ENCODE results near the gene CSF1. TPM values are rescaled to one million over a fixed set of nuclear protein-coding genes. Genes with fewer than 3 reads are reported as not detected.
A peak's percentile ranks its signal among the peaks of the same experiment; 100 is the strongest.

CSF1 gene
- total and polyA plus RNA-seq, 2 of the 13 experiments (the other 11 are each of a cell fraction or from before 2014, with no cell fraction given): 4.6 to 13.3 TPM

DNA sequence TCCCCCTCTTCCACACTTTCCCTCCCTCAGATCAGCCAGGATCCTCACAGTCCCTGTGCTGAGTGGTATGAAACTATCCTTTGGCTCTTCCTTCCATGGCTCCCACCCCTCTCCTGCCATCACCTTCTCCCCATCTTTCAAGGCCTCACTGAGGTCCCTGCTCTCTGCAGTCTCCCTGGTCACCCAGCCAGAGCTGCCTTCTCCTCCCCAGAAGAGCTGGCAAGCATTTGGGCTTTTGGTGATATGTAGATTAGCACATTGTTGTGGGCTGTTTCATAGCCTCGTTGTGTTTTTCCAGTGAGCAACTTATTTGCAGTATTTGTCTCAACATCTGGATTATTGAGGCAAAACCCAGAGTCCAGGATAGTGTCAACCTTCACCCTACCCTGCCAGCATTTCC is 2.2 kb downstream of the CSF1 start (continued):
- TF ChIP-seq, protein P1, sequence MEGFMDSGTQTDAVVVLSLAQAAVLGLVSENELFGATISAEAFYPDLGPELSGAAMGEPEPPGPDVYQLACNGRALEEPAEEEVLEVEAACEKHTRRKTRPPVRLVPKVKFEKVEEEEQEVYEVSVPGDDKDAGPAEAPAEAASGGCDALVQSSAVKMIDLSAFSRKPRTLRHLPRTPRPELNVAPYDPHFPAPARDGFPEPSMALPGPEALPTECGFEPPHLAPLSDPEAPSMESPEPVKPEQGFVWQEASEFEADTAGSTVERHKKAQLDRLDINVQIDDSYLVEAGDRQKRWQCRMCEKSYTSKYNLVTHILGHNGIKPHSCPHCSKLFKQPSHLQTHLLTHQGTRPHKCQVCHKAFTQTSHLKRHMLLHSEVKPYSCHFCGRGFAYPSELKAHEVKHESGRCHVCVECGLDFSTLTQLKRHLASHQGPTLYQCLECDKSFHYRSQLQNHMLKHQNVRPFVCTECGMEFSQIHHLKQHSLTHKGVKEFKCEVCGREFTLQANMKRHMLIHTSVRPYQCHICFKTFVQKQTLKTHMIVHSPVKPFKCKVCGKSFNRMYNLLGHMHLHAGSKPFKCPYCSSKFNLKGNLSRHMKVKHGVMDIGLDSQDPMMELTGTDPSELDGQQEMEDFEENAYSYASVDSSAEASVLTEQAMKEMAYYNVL (CRISPR knock-in tag; IDR thresholded peaks at IDR 0.05; ENCODE audit: borderline replicate concordance): no peak
- TF ChIP-seq ARHGAP35 (CRISPR knock-in tag; IDR thresholded peaks at IDR 0.05; ENCODE audit: borderline replicate concordance): no peak
- no peak for TF ChIP-seq ZNF235 (CRISPR knock-in tag; IDR thresholded peaks at IDR 0.05; ENCODE audit: borderline replicate concordance)
- TF ChIP-seq ZNF782 (CRISPR knock-in tag; IDR thresholded peaks at IDR 0.05; ENCODE audit: borderline replicate concordance): no peak
- no peak for TF ChIP-seq ZNF788 (CRISPR knock-in tag; IDR thresholded peaks at IDR 0.05; ENCODE audit: borderline replicate concordance)
- TF ChIP-seq IRF2 (CRISPR knock-in tag; IDR thresholded peaks at IDR 0.05): no peak
- no peak for TF ChIP-seq ZNF703 (CRISPR knock-in tag; IDR thresholded peaks at IDR 0.05; ENCODE audit: borderline replicate concordance)

DNA sequence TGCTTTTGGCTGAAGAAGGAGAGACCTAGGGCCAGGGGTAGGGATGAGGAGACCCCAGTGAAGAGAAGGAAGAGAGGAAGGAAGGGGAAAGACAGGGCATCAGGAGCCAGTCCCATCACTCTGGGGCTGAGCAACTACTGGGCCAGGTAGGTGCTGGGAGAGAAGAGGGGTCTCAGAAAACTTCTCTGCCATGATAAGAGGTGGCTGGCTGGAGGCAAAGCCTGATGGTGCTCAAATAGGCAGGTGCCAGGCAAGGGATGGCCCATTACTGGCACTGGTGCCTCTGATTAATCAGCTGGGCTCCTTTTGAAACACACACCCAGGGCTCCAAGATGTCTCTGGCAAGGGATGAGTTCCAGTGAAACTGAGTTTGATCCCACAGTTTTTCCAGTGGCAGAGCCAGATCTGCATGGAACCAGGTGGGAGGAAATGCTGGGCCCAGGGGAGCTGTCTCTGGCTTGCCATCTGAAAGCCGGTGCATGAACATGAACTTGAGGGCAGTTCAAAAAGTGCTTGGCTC is 2.8 kb downstream of the CSF1 start:
- H3K4me3 ChIP-seq (replicated peaks in 1 of 3; ENCODE audit: insufficient read depth in 1 of 3, low read depth in 2 of 3, low read length in 3 of 3): no peak overlapping the region
- peak overlapping the region; percentile 78; the same call in 1 of the 2 replicates for H3K4me2 ChIP-seq (ENCODE audit: low read depth, low read length)
- H3K27ac ChIP-seq (ENCODE audit: extremely low read length, insufficient read depth, low read length): no peak overlapping the region
- FAIRE-seq (no peak), ATAC-seq (no peak), DNase-seq (ENCODE audit: low spot score) (no peak)
- POLR2A ChIA-PET: no interaction called here
- H3K4me1 ChIP-seq (ENCODE audit: insufficient read depth, low read length): peaks cover 61% of the 10 kb centered on the region
- TF ChIP-seq ZNF614 (CRISPR knock-in tag; IDR thresholded peaks at IDR 0.05; ENCODE audit: borderline replicate concordance) (no peak), ZFP1 (CRISPR knock-in tag; IDR thresholded peaks at IDR 0.05) (no peak), ZNF615 (CRISPR knock-in tag; IDR thresholded peaks at IDR 0.05; ENCODE audit: borderline replicate concordance) (no peak), GATA4 (IDR thresholded peaks at IDR 0.05; ENCODE audit: borderline replicate concordance, low read depth) (no peak), FOXK1 (CRISPR knock-in tag; IDR thresholded peaks at IDR 0.05; ENCODE audit: borderline replicate concordance, low read depth) (no peak), ZNF451 (CRISPR knock-in tag; IDR thresholded peaks at IDR 0.05) (no peak), RELA (CRISPR knock-in tag; IDR thresholded peaks at IDR 0.05) (no peak), HNRNPK (IDR thresholded peaks at IDR 0.05; ENCODE audit: low read depth, low read length, poor library complexity, severe bottlenecking) (no peak)
- TF ChIP-seq, protein P2, sequence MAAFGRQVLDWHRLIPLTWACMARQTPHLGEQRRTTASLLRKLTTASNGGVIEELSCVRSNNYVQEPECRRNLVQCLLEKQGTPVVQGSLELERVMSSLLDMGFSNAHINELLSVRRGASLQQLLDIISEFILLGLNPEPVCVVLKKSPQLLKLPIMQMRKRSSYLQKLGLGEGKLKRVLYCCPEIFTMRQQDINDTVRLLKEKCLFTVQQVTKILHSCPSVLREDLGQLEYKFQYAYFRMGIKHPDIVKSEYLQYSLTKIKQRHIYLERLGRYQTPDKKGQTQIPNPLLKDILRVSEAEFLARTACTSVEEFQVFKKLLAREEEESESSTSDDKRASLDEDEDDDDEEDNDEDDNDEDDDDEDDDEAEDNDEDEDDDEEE (CRISPR knock-in tag; IDR thresholded peaks at IDR 0.05): no peak
- TF ChIP-seq, protein P3, sequence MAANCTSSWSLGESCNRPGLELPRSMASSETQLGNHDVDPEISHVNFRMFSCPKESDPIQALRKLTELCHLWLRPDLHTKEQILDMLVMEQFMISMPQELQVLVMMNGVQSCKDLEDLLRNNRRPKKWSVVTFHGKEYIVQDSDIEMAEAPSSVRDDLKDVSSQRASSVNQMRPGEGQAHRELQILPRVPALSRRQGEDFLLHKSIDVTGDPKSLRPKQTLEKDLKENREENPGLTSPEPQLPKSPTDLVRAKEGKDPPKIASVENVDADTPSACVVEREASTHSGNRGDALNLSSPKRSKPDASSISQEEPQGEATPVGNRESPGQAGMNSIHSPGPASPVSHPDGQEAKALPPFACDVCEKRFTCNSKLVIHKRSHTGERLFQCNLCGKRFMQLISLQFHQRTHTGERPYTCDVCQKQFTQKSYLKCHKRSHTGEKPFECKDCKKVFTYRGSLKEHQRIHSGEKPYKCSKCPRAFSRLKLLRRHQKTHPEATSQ (CRISPR knock-in tag; IDR thresholded peaks at IDR 0.05; ENCODE audit: borderline replicate concordance): no peak
- TF ChIP-seq, protein P4, sequence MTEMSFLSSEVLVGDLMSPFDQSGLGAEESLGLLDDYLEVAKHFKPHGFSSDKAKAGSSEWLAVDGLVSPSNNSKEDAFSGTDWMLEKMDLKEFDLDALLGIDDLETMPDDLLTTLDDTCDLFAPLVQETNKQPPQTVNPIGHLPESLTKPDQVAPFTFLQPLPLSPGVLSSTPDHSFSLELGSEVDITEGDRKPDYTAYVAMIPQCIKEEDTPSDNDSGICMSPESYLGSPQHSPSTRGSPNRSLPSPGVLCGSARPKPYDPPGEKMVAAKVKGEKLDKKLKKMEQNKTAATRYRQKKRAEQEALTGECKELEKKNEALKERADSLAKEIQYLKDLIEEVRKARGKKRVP (CRISPR knock-in tag; IDR thresholded peaks at IDR 0.05): no peak
- WGBS (ENCODE audit: low lambda C conversion rate): 89% methylated on average over 1 of the region's 1 CpG
- BruUV-seq (replicated peaks): no TSS peak
- H2AFZ ChIP-seq (ENCODE audit: low read length): no peak overlapping the region
- peaks cover 0 to 15% of the 10 kb centered on the region in 2 experiments; a peak in 3 of 5 replicates for H3K36me3 ChIP-seq (replicated peaks in 1 of 2; ENCODE audit: control insufficient read depth in 1 of 2, insufficient read depth in 2 of 2, low read length in 2 of 2)
- CTCF ChIA-PET (ENCODE audit: low intra/inter-chr PET ratio, low total read pairs): no interaction called here
- H4K20me1 ChIP-seq (ENCODE audit: insufficient read depth, low read length): no peaks in the 10 kb centered on the region
- intact Hi-C loops (cut with micrococcal nuclease; ENCODE audit: unreplicated experiment) (loop anchor here (5.0 kb wide), 2 partner anchors 121 to 136 kb away; no protein-coding TSS in a partner anchor), in situ Hi-C loops (cut with HindIII; ENCODE audit: extremely low pct_ligation_motif_present, low pct_unique_long_range_greater_than_20kb) (no loop called here)
- H3K9me3 ChIP-seq (ENCODE audit: low read length): no peaks in the 10 kb centered on the region
- peaks cover 28% of the 10 kb centered on the region for H3K79me2 ChIP-seq (ENCODE audit: insufficient read depth, low read length)
- H3K27me3 ChIP-seq (ENCODE audit: control insufficient read depth in 1 of 2, insufficient read depth in 2 of 2, low read length in 2 of 2): peaks cover 0 to 18% of the 10 kb centered on the region in 2 experiments; a peak in 3 of 5 replicates
- no peak overlapping the region for H3K9ac ChIP-seq (ENCODE audit: insufficient read depth, low read depth, low read length)

All from HepG2 (cell line).